ENCODE measurements around the gene PGPEP1.

The PGPEP1 gene

DNA sequence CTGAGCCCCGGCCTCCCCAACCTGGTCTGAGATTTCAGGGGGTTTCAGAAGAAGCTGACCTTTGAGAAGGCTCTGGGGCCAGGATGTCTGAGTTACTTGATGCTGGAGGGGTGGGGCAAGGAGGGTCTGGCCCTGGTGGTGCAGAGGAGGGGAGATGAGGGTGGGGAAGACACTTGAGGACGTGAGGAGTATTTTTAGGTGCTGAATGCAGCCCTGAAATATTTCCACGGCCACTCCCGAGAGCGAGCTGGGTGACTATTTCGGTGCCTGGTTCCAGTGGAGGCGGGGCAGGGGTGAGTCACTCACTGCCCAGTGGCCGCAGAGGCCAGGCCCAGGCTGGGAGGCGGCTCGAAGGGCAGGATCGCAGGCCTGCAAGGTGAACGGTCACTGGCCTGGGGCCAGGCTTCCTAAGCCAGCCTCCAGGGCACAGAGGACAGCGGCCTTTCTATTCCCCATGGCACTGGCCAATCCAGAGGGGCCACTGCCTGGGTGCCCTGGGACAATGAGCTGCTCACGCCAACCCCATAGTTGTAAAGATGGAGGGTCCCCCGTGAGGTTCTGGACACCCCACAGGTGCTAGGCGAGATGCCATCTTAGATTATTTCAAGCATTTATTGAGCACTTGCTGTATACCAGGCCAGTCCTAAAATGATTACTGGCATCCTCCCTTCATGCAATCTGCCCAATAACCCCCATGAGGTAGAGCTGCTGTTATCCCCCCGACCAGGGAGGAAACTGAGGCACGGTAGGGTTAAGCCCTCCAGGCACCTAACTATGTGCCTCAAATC lies 39.3 kb upstream of the PGPEP1 start:
- peak; percentile 94 for DNase-seq (ENCODE audit: low spot score)
- Histone ChIP-seq H3K27ac (peak overlapping the region; percentile 93), H3K4me3 (no peak overlapping the region)
- TF ChIP-seq, protein P1, sequence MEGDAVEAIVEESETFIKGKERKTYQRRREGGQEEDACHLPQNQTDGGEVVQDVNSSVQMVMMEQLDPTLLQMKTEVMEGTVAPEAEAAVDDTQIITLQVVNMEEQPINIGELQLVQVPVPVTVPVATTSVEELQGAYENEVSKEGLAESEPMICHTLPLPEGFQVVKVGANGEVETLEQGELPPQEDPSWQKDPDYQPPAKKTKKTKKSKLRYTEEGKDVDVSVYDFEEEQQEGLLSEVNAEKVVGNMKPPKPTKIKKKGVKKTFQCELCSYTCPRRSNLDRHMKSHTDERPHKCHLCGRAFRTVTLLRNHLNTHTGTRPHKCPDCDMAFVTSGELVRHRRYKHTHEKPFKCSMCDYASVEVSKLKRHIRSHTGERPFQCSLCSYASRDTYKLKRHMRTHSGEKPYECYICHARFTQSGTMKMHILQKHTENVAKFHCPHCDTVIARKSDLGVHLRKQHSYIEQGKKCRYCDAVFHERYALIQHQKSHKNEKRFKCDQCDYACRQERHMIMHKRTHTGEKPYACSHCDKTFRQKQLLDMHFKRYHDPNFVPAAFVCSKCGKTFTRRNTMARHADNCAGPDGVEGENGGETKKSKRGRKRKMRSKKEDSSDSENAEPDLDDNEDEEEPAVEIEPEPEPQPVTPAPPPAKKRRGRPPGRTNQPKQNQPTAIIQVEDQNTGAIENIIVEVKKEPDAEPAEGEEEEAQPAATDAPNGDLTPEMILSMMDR (IDR thresholded peaks at IDR 0.05), result no peak

DNA sequence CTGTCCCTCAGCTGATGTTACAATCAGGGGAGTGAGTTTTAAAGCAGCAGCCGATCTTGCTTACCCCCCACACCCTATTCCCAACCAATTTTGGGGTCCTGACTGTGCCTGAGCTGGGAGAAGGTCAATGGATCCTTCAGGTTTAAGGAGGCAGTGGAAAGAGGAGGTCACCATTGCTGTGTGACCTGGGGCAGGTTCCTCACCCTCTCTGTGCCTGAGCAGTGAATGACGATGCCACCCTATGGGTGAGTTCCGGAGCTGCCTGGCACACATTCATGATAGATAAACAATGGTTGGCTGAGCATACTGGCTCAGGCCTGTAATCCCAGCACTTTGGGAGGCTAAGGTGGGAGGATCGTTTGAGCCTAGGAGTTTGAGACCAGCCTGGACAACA lies 38.7 kb upstream of the PGPEP1 start:
- TF ChIP-seq, protein P1 (IDR thresholded peaks at IDR 0.05), result no peak
- H3K27ac ChIP-seq, result peak overlapping the region; percentile 93
- no peak overlapping the region for H3K4me3 ChIP-seq
- DNase-seq (ENCODE audit: low spot score), result no peak

DNA sequence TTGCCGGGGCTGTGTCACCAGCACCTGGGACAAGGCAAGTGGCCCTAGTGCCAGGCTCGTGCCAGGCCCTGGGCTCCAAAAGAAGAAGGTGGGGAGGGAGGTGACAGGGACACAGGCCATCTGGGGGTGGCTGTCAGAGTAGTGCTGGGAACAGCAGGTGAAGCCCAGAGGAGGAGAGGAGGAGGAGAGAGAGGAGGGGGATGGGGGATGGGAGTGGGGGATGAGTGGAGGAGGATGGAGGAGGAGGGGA lies 36.3 kb upstream of the PGPEP1 start:
- Histone ChIP-seq H3K27ac (peak overlapping the region; percentile 93 to 97), H3K4me3 (peak overlapping the region; percentile 70)
- TF ChIP-seq, protein P1 (IDR thresholded peaks at IDR 0.05), result no peak
- no peak for DNase-seq (ENCODE audit: low spot score)

DNA sequence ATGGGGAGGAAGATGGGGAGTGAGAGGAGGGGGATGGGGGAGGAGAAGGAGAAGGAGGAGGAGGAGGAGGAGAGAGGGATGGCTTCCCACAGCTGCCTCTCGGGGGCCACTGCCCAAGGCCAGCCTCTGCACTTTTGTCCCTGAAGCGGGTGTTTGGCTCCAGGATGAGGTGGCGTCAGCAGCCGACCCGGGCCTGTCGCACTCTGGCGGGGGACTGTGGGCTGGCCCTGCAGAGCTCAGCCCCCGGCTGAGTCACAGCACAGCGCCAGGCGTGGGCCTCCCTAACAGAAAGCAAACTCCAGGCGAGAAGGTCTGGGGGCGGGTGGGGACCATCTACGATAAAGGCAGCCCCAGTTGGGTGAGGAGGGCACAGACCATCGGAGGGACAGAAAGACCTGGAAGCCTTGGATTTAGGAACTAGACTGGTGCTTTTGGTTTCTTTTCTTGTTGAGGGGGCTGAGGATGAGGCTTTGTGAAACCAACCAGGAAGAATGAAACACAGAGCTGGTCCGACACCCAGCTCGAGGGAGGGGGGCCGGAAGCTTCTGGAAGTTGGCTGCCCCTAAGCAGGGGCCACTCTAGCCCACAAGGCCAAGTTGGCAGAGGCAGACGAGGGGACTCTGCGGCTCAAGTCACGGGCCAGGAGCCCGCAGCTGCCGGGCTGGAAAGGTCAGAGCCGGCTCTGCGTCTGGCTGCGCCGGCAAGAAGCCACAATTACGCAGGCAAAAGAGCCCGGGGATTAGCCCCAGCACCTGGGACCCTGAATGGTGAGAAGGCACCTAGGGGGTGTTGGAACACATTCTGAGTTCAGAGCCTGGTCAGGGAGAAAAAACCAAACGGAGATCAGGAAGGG lies 35.7 kb upstream of the PGPEP1 start:
- DNase-seq (ENCODE audit: low spot score), result peak; percentile 98
- TF ChIP-seq, protein P1 (IDR thresholded peaks at IDR 0.05), result no peak
- Histone ChIP-seq H3K27ac (peak overlapping the region; percentile 93 to 97), H3K4me3 (peak overlapping the region; percentile 70)

DNA sequence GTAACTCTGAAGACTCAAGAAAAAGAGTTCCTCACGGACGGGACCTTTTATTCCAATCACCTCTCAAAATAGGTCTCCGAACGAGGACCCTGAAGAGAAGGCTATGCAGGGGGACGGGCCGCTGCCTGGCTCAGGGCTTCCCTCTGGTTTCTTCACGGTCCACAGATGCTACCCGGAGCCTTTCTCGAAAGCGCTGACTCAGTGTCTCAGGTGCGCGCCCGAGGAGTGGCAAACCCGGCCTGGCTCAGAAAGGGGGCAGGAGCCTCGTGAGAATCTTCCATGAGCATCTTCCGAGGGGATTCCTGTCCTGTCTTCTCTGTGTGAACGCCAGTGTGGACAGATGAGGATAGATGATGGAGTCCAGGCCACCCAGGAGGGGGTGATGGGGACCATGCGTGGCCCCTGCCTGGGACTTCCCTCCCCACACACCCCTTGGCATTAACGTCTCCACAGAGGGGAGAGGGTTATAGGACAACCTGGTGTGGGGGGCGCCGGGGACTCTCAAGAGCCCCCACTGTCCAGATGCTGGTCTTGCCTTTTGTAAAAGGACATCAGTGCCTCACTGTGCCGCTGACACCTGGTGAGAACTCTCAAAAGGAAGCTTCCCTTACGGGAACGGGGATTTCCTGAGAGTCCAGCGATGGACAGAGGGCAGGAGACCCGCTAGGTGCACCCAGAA lies 34.0 kb upstream of the PGPEP1 start:
- no peak for DNase-seq (ENCODE audit: low spot score)
- TF ChIP-seq, protein P1 (IDR thresholded peaks at IDR 0.05), result no peak
- peak overlapping the region; percentile 93 to 97 for H3K27ac ChIP-seq
- H3K4me3 ChIP-seq, result peak overlapping the region; percentile 7

DNA sequence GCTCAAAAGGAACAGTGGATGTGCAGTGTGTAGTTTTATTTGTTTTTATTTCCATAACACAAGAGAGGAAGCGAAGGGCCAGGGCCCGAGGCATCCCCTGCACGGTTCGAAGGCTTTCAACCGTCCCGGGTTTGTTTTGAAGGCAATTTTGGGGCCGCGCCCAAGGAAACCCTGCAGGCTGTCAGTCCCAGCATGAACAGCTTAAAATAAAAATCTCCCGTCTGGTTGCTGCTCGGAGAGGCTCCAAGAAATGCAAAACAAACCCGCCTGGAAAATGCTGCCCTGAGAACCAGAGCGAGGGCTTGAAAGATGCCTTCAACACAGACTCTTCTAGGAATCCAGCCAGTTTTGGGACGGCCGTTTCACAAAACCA lies 33.5 kb upstream of the PGPEP1 start:
- no peak for DNase-seq (ENCODE audit: low spot score)
- Histone ChIP-seq H3K4me3 (peak overlapping the region; percentile 39), H3K27ac (peak overlapping the region; percentile 93 to 97)
- TF ChIP-seq, protein P1 (IDR thresholded peaks at IDR 0.05), result no peak
